K562 (cell line): ENCODE measurements around the gene MYO10. TPM values are rescaled to one million over a fixed set of nuclear protein-coding genes. Genes with fewer than 3 reads are reported as not detected.

Experiments used
- ATAC-seq: fragments of 200-7000 bp; cut with Tn5 transposase; 3 replicates; pipeline ENCODE4 v1.9.1; 2020; ENCODE audit warnings: moderate library complexity
- BruUV-seq: library from RNA; stranded (reverse); fragments of 400-500 nt; replicated peaks from 2 replicates; lab custom pipeline; 2021; lab: Mats Ljungman, UMichigan
- CTCF ChIA-PET: fragments of 300-600 bp; formaldehyde crosslinking; extraction: SDS; loops from one replicate; lab custom pipeline; 2021; ENCODE audit warnings: low intra/inter-chr PET ratio; lab: Yijun Ruan, JAX
- POLR2A ChIA-PET: fragments of 300-600, 350-650 bp; sonication (Branson Sonifier 250); formaldehyde crosslinking; extraction: SDS; loops from one replicate; lab custom pipeline; 2021; ENCODE audit warnings: antibody characterized with exemption, inconsistent platforms; lab: Yijun Ruan, JAX
- DNase-seq, 4 experiments: peaks; one replicate each; pipeline versions ENCODE4 v3.0.0 to v3.0.0-alpha.2; 2011 to 2018; ENCODE audit warnings: low spot score in 3 of 4, mixed read lengths in 3 of 4; ENCODE audit errors: extremely low read depth in 1 of 4
- FAIRE-seq: peaks from 2 replicates; lab custom pipeline; 2011; peaks lifted over from hg19 to GRCh38; lab: Jason Lieb, UNC
- H2AFZ ChIP-seq: 2 replicates; pipeline ENCODE4 v1.6.0; 2011; ENCODE audit warnings: low read depth, low read length, control low read depth, inconsistent platforms
- H3K27ac ChIP-seq: fragments of 200-600 bp; 3 replicates; pipeline ENCODE4 v1.8.0; 2011; ENCODE audit warnings: low read depth, mild to moderate bottlenecking, control low read depth, inconsistent platforms, low read length, moderate library complexity, mixed read lengths; ENCODE audit errors: extremely low read depth
- H3K27me3 ChIP-seq, 2 experiments: fragments of 300-600 bp in 1 of 2; 2 replicates in 1 of 2; 3 replicates in 1 of 2; pipeline versions ENCODE4 v1.6.0 to v1.8.0; 2011; ENCODE audit warnings: inconsistent platforms in 2 of 2, low read length in 2 of 2, mild to moderate bottlenecking in 1 of 2, mixed read lengths in 1 of 2, moderate library complexity in 1 of 2; ENCODE audit not compliant: control insufficient read depth in 2 of 2, insufficient read depth in 2 of 2
- H3K36me3 ChIP-seq: fragments of 300-600 bp; 3 replicates; pipeline ENCODE4 v1.8.0; 2011; ENCODE audit warnings: mild to moderate bottlenecking, low read length, inconsistent platforms; ENCODE audit not compliant: control insufficient read depth, insufficient read depth
- H3K4me1 ChIP-seq, 2 experiments: fragments of 200-600 bp in 1 of 2; replicated peaks in 1 of 2; 2 replicates in 1 of 2; 3 replicates in 1 of 2; pipeline versions ENCODE4 v1.5.1 to v1.8.0; 2011; ENCODE audit warnings: inconsistent platforms in 2 of 2, low read length in 2 of 2, mild to moderate bottlenecking in 1 of 2, mixed read lengths in 1 of 2, moderate library complexity in 1 of 2; ENCODE audit not compliant: control insufficient read depth in 2 of 2, insufficient read depth in 2 of 2
- H3K4me2 ChIP-seq: 2 replicates; pipeline ENCODE4 v1.6.1; 2011; ENCODE audit warnings: low read length, control low read depth, inconsistent platforms, mixed read lengths; ENCODE audit not compliant: insufficient read depth
- H3K4me3 ChIP-seq: fragments of 200-600 bp; sonication (generic), shearing (Covaris generic); 2 replicates; pipeline ENCODE4 v1.5.1; 2016; ENCODE audit warnings: control low read depth, inconsistent platforms
- H3K79me2 ChIP-seq: fragments of 200-600 bp; 3 replicates; pipeline ENCODE4 v1.8.0; 2011; ENCODE audit warnings: low read length, inconsistent platforms; ENCODE audit not compliant: control insufficient read depth, insufficient read depth
- H3K9ac ChIP-seq, 2 experiments: 2 replicates each; pipeline versions ENCODE4 v1.6.0 to v1.6.1; 2011; ENCODE audit warnings: low read depth in 2 of 2, low read length in 2 of 2, control low read depth in 1 of 2, inconsistent platforms in 1 of 2, mild to moderate bottlenecking in 1 of 2, mixed read lengths in 1 of 2; ENCODE audit not compliant: insufficient read depth in 1 of 2
- H3K9me1 ChIP-seq: one replicate; pipeline ENCODE4 v1.6.0; 2011; ENCODE audit warnings: inconsistent platforms, mild to moderate bottlenecking, low read length, moderate library complexity; ENCODE audit not compliant: control insufficient read depth, insufficient read depth
- H3K9me3 ChIP-seq: replicated peaks from 2 replicates; pipeline ENCODE4 v1.5.1; 2011; ENCODE audit warnings: low read depth, low read length, inconsistent platforms; ENCODE audit not compliant: control insufficient read depth, insufficient read depth
- H4K20me1 ChIP-seq: replicated peaks from 2 replicates; pipeline ENCODE4 v1.6.1; 2011; ENCODE audit warnings: low read length, inconsistent platforms, mixed read lengths; ENCODE audit not compliant: control insufficient read depth, insufficient read depth
- ASH1L ChIP-seq: fragments of 450-650 bp; IDR thresholded peaks from 2 replicates; pipeline ENCODE4 v1.6.1; 2018; ENCODE audit warnings: borderline replicate concordance, mild to moderate bottlenecking, low read depth; ENCODE audit not compliant: partially characterized antibody
- EZH2 ChIP-seq: IDR thresholded peaks from 2 replicates; pipeline ENCODE4 v1.6.1; 2012; ENCODE audit warnings: low read depth, mild to moderate bottlenecking, inconsistent platforms, low read length, borderline replicate concordance
- FIP1L1 ChIP-seq: fragments of 200-400 bp; formaldehyde crosslinking; IDR thresholded peaks from 2 replicates; pipeline ENCODE4 v1.6.1; 2018; ENCODE audit warnings: mild to moderate bottlenecking, low read depth, low read length; ENCODE audit not compliant: poor library complexity, severe bottlenecking
- FOXA3 ChIP-seq, 2 experiments: fragments of 450-650 bp in 1 of 2; sonication (generic) in 1 of 2; formaldehyde crosslinking; IDR thresholded peaks in 1 of 2; conservative IDR thresholded peaks in 1 of 2; 2 replicates each; pipeline versions ENCODE4 v1.4.0 to v1.8.0; 2020 to 2022; ENCODE audit warnings: mild to moderate bottlenecking in 2 of 2, missing genetic modification reagents in 1 of 2
- IRF1 ChIP-seq: sonication (generic); formaldehyde crosslinking; IDR thresholded peaks from 2 replicates; pipeline ENCODE4 v1.8.0; 2022; ENCODE audit warnings: missing genetic modification reagents, mild to moderate bottlenecking, borderline replicate concordance
- KAT7 ChIP-seq: sonication (generic); formaldehyde crosslinking; IDR thresholded peaks from 2 replicates; pipeline ENCODE4 v1.8.0; 2022; ENCODE audit warnings: missing genetic modification reagents, mild to moderate bottlenecking, borderline replicate concordance
- KLF13 ChIP-seq: fragments of 450-650 bp; IDR thresholded peaks from 2 replicates; pipeline ENCODE4 v1.6.1; 2016; ENCODE audit warnings: missing genetic modification characterization, low read depth, mild to moderate bottlenecking, missing compliant biosample characterization, moderate library complexity, borderline replicate concordance
- MCM7 ChIP-seq, 2 experiments: fragments of 450-650 bp; IDR thresholded peaks; 2 replicates each; pipeline ENCODE4 v1.6.1; 2016 to 2018
- NCOA6 ChIP-seq: fragments of 450-650 bp; IDR thresholded peaks from 2 replicates; pipeline ENCODE4 v1.6.1; 2017; ENCODE audit warnings: mild to moderate bottlenecking
- NFRKB ChIP-seq: fragments of 450-650 bp; IDR thresholded peaks from 2 replicates; pipeline ENCODE4 v1.6.1; 2016; ENCODE audit warnings: low read depth
- TSC22D4 ChIP-seq: fragments of 450-650 bp; IDR thresholded peaks from 2 replicates; pipeline ENCODE4 v1.6.1; 2016; ENCODE audit warnings: missing genetic modification characterization, missing biosample characterization, control low read depth
- WGBS: fragments of 100-300 bp; shearing (Covaris generic); methylation state at CpG from one replicate; pipeline ENCODE4 v1.1.6; 2016; ENCODE audit warnings: low coverage, mixed read lengths; ENCODE audit not compliant: insufficient coverage; ENCODE audit errors: missing lambda C conversion rate; 5-methylcytosine and 5-hydroxymethylcytosine counted together
- in situ Hi-C: fragments of 300-500 bp; cut with MboI; formaldehyde crosslinking; loops from 4 replicates; pipeline ENCODE4 v1.15.0; 2018; ENCODE audit warnings: inconsistent platforms, mixed read lengths
- intact Hi-C: fragments of 100-400 bp; cut with micrococcal nuclease; formaldehyde crosslinking; loops from 2 replicates; pipeline ENCODE4 v1.14.2; 2022
- polyA plus RNA-seq, 8 experiments: library from polyadenylated mRNA; depleted of rRNA in 4 of 8; stranded (reverse) in 5 of 8; unstranded in 3 of 8; fragments of >200 nt; fragmentation: Nextera tagmentation in 2 of 8; fragmentation: Illumina TruSeq in 1 of 8; extraction: Ambion mirVana in 2 of 8; extraction: Trizol in 1 of 8; gene quantifications; 2 replicates each; pipeline versions ENCODE4 v1.2.1 to v1.2.3, GENCODE V29; 2011 to 2014; ENCODE audit warnings: inconsistent platforms in 1 of 8, missing spikeins in 1 of 8
- total RNA-seq, 7 experiments: library from RNA; depleted of rRNA in 6 of 7; stranded (reverse); fragments of >200 nt in 6 of 7; fragmentation: Illumina TruSeq in 2 of 7; extraction: Trizol in 2 of 7; gene quantifications; 2 replicates each; pipeline versions ENCODE4 v1.2.1 to v1.2.3, GENCODE V29; 2011 to 2021; ENCODE audit warnings: low replicate concordance in 1 of 7
- TF ChIP-seq, protein P1 (sequence below): sonication (generic); formaldehyde crosslinking; IDR thresholded peaks from 2 replicates; pipeline ENCODE4 v1.8.0; 2022; ENCODE audit warnings: missing genetic modification reagents, mild to moderate bottlenecking, borderline replicate concordance

Gene MYO10
- total and polyA plus RNA-seq, 9 of the 15 experiments (the other 6 are each of a cell fraction or from before 2014, with no cell fraction given) = 0.04 to 0.24 TPM; not detected in 7

- BruUV-seq = no TSS peak
- 0% methylated on average over 3 of the region's 3 CpGs for WGBS
These were observed 182.0 kb downstream of the MYO10 start for GRCh38 chr5:16754086-16754485.

More at GRCh38 chr5:16754086-16754485, 182.0 kb downstream of the MYO10 start:
- POLR2A ChIA-PET = interaction anchor here (1.0 kb wide), 1 partner anchor 10 kb away, joined by 3 read pairs; no protein-coding TSS in a partner anchor
- Histone ChIP-seq H2AFZ (no peak overlapping the region), H3K9ac (no peak overlapping the region), H3K9me1 (no peaks in the 10 kb centered on the region), H3K9me3 (no peaks in the 10 kb centered on the region), H4K20me1 (no peaks in the 10 kb centered on the region), H3K27ac (no peak overlapping the region), H3K4me3 (no peak overlapping the region), H3K4me2 (no peak overlapping the region), H3K79me2 (no peaks in the 10 kb centered on the region), H3K27me3 (peaks cover 3 to 13% of the 10 kb centered on the region in 2 experiments; a peak in 3 of 5 replicates), H3K4me1 (no peaks in the 10 kb centered on the region), H3K36me3 (no peaks in the 10 kb centered on the region)
- ATAC-seq (no peak), FAIRE-seq (no peak), DNase-seq (no peak)
- no peak for TF ChIP-seq NFRKB
- TF ChIP-seq IRF1 (CRISPR knock-in tag) = no peak
- no peak for TF ChIP-seq EZH2
- no peak for TF ChIP-seq TSC22D4 (tag)
- TF ChIP-seq, protein P1, sequence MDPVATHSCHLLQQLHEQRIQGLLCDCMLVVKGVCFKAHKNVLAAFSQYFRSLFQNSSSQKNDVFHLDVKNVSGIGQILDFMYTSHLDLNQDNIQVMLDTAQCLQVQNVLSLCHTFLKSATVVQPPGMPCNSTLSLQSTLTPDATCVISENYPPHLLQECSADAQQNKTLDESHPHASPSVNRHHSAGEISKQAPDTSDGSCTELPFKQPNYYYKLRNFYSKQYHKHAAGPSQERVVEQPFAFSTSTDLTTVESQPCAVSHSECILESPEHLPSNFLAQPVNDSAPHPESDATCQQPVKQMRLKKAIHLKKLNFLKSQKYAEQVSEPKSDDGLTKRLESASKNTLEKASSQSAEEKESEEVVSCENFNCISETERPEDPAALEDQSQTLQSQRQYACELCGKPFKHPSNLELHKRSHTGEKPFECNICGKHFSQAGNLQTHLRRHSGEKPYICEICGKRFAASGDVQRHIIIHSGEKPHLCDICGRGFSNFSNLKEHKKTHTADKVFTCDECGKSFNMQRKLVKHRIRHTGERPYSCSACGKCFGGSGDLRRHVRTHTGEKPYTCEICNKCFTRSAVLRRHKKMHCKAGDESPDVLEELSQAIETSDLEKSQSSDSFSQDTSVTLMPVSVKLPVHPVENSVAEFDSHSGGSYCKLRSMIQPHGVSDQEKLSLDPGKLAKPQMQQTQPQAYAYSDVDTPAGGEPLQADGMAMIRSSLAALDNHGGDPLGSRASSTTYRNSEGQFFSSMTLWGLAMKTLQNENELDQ = no peak
- TF ChIP-seq MCM7 (IDR thresholded peaks at IDR 0.05) = no peak
- TF ChIP-seq KAT7 = no peak
- no peak for TF ChIP-seq FOXA3 (CRISPR knock-in tag; conservative IDR thresholded peaks at IDR 0.05 in 1 of 2, IDR thresholded peaks at IDR 0.05 in 1 of 2)
- no peak for TF ChIP-seq KLF13 (tag)
- TF ChIP-seq FIP1L1 = no peak
- TF ChIP-seq ASH1L = no peak
- no peak for TF ChIP-seq NCOA6
- in situ Hi-C loops (no loop called here), intact Hi-C loops (no loop called here)
- CTCF ChIA-PET = no interaction called here
